HuH-7 (cell line): Measurements from ENCODE around the gene P2RX7.
"Not testable (repeated sequence)": the region's sequence is repeated elsewhere in the genome, so short reads cannot be mapped to it uniquely, and the experiment has no call there.

Experiments used
- DNase-seq: peaks from one replicate; pipeline ENCODE4 v3.0.0; 2011; ENCODE audit warnings: low spot score

The P2RX7 gene

GRCh38 chr12:121135320-121135719 lies 2.6 kb downstream of the P2RX7 start:
- DNase-seq: no peak

- no peak for DNase-seq
Observed at GRCh38 chr12:121137512-121137911, 4.8 kb downstream of the P2RX7 start.

- no peak for DNase-seq
Observed at GRCh38 chr12:121138284-121138683, 5.6 kb downstream of the P2RX7 start.

GRCh38 chr12:121139286-121139685 lies 6.6 kb downstream of the P2RX7 start:
- no peak for DNase-seq

DNA sequence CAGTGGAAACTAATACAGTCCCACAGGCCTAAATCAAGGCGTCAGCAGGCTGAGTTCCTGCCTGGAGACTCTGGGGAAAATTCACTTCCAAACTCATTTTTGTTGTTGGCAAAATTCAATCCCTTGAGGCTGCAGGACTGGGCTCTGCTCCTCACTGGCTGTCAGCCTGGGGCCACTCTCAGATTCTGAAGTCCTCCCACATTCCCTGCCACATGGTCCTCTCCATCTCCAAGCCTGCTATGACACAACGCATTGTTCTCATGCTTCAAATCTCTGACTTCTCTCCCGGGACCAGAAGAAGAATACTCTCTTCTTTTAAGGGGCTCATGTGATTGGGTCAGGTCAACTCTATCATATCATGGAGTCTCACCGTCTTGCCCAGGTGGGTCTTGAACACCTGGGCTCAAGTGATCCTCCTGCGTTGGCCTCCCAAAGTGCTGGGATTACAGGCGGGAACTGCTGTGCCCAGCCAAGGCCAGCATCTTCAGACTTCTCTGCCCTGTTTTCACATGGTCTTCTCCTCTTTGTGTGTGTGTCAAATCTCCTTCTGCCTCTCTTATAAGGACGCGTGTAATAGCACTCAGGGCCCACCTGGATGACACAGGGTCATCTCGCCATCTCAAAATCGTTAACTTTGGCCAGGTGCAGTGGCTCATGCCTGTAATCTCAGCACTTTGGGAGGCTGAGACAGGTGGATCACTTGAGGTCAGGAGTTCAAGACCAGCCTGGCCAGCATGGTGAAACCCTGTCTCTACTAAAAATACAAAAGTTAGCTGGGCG lies 9.7 kb downstream of the P2RX7 start:
- no peak for DNase-seq

DNA sequence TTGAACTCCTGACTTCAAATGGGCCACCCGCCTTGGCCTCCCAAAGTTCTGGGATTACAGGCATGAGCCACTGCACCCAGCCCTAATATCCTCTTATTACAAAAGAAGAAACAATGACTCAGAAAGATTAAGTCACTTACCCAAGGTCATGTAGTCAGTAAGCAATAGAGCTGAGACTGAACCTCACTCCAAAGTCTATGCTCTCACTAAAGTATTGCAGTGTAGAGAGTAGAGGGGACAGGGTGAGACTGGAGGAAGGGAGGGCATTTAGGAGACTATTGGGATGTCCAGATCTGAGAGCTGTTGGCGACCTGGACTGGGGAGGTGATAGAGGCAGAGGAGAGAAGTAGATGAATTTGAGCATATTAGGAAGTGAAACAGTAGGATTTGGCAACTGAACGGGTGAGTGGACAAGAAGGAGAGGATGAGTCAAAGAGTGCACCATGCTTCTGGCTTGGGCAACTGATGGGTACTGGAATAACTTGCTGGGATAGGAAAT lies 11.8 kb downstream of the P2RX7 start:
- DNase-seq: no peak

- no peak for DNase-seq
Observed at GRCh38 chr12:121145221-121145620, 12.5 kb downstream of the P2RX7 start.

GRCh38 chr12:121149289-121149688 lies 16.6 kb downstream of the P2RX7 start:
- DNase-seq: not testable (repeated sequence)

- DNase-seq: no peak
Observed at GRCh38 chr12:121154793-121155375, 22.2 kb downstream of the P2RX7 start.

DNA sequence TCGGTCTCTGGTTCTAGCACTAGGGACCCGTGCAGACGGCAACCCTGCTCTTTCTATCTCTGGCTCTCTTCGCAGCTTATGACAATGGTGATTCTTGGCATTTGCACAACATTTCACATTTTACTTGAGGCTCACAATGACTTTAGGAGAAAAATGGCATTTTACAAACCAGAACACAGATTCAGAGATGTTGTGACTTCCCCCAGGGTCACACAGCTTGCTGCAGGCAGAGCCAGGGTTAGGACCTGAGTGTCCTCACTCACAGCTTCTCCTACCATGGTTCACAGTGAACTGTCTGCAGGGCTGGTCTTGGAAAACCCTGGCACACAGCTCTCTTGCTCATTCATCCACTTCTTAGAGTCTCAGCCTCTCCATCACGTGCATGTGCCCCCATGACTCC lies 23.7 kb downstream of the P2RX7 start:
- no peak for DNase-seq

GRCh38 chr12:121158085-121158484 lies 25.4 kb downstream of the P2RX7 start:
- no peak for DNase-seq

DNA sequence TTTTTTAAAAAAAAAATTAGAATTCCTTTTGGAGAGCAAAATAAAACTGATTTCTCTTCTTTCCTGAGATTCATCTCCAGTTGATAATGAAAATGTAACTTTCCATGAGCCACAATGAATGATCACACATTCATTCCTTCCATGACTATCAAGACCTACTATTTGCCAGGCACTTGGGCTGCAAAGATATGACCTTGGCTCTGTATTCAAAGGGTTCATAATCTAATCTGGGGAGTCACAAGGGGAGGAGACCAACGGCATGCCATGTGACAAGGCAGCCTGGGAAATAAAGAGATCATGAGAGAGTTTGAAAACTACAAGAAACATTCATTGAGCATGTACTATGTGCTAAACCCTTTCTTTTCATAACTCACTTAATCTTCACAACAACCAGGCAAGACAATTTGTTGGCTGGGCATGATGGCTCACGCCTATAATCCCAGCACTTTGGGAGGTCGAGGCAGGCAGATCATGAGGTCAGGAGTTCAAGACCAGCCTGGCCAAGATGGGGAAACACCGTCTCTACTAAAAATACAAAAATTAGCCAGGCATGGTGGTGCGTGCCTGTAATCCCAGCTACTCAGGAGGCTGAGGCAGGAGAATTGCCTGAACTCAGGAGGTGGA lies 26.2 kb downstream of the P2RX7 start:
- DNase-seq: not testable (repeated sequence)

DNA sequence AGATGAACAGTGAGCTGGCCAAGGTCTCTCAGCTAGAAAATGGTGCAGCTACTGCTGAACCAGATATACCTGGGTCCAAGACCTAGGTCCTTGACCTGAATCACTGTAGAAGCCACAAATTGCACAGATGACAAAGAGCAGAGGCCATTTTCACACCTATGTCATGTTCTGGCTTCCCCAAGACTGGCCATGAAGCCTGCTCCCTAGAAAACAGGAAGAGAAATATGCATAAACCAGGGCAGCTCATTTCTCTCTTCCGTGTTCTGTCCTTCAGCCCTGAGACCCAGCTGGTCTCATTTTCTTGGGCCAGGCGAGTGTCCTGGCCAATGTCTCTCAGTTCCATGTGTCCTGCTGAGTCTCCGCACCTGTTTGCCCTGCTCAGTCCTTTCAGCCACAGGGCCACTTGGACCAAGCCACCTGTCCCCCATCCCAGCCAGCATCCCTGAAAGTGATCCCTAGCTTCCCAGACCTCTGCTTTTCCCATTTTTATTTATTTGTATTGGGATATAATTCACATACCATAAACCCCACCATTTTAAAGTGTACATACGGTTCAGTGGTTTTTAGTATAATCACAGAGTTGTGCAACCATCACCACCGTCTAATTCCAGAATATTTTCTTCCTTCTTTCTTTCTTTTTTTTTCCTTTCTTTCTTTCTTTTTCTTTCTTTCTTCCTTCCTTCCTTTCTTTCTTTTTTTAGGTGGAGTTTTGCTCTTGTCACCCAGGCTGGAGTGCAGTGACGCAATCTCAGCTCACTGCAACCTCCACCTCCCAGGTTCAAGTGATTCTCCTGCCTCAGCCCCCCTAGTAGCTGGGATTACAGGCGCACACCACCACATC lies 27.0 kb downstream of the P2RX7 start:
- DNase-seq: no peak

DNA sequence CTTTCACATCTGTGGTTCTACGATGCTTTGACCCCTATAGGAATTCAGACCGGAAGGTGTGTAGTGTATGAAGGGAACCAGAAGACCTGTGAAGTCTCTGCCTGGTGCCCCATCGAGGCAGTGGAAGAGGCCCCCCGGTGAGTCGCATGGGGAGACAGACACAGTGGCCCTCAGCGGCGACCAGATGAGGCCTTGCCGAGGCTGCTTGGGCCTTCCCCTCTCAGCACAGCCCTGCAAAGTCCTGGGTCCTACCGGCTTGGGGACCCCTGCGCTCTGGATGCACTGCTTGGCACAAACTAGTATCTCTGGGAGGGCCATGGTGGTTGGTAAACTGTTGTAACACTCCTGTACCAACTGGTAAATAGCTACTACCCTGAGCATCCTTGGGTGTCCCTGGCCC lies 29.7 kb downstream of the P2RX7 start:
- DNase-seq: no peak

DNA sequence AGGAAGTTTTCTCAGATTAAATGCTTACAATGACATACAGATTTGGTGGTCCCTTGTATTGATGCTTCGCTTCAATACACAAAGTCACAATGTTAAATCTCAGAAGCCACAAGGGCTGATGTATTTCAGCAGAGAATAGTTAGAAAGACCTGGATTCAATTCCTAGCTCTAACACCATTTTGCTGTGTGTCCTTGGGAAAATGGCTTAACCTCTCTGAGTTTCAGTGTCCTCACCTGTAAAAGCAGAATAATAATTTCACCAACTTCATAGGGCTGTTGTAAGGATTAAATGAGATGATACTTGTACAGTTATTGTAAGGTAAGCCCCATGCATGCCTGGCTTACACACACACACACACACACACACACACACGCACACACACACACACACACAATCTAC lies 30.3 kb downstream of the P2RX7 start:
- no peak for DNase-seq

DNA sequence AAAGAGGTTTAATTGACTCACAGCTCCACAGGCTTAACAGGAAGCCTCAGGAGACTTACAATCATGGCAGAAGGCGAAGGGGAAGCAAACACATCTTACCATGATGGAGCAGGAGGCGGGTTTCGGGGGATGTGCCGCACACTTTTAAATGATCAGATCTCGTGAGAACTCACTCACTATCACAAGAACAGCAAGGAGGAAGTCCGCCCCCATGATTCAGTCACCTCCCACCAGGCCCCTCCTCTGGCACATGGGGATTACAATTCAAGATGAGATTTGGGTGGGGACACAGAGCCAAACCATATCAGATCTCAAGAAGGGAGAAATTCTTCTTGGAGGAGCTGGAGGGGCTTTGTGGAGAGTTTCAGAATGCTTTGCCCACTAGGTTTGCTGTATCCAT lies 32.2 kb downstream of the P2RX7 start:
- DNase-seq: not testable (repeated sequence)

- no peak for DNase-seq
Observed at GRCh38 chr12:121165316-121165715, 32.6 kb downstream of the P2RX7 start.

- DNase-seq: no peak
Observed at GRCh38 chr12:121166356-121166755, 33.7 kb downstream of the P2RX7 start.

DNA sequence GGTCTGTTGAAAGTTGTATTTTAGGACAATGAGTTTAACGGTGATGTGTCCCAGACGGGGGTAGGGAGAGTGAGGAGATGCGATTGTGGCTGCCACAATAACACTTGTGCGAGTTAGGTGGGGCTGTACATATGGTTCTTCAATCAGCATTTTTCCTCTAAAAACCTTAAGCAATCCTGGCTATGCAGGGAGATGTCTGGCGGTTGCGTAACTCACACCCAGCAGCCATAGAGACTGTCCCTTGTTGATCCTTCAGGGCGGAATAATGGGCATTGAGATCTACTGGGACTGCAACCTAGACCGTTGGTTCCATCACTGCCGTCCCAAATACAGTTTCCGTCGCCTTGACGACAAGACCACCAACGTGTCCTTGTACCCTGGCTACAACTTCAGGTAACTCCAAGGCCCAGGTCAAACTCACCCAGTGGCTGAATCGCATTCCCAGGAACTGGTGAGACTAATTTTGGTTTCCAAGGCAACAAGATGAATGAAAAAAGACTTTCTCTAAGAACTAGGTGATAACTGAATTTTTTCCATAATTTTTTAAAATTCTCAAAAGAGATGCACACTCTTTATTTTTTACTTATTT lies 34.6 kb downstream of the P2RX7 start:
- peak; percentile 19 for DNase-seq

GRCh38 chr12:121167951-121168350 lies 35.3 kb downstream of the P2RX7 start:
- DNase-seq: no peak

GRCh38 chr12:121170151-121170550 lies 37.5 kb downstream of the P2RX7 start:
- DNase-seq: no peak
